ENCODE data around the gene CACNA2D3.

DNA sequence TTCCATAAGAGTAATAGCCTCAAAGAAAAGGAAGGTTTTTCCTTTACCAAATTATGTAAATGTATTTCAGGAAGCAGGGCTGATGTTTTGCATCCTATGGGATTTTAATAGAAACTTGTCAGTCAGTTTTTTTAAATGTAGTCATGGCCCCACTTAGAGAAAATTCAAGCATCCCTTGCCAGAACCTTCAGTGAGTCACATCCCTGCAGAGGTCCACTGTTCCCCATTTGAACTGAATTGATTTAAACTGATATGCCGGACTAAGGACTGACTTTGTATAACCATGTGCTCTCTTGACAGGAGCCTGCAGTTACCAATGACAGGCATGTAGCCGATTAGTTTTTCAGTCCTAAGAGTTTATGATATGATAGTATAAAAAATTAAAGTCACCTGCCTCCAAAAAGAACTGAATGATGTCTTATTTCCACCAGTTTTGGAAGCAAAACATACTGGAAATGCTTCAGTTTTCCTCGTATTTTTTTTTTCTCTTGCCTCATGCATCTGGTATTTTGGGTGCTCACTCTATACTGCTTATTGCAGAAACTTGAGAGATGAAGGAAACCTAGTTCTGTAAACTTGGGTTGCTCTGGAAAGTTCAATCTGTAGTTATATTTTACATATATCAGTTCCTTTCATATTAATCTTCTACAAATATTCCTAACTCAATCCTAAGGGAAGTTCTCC is 774.8 kb downstream of the CACNA2D3 start:
- TF ChIP-seq POLR2A (IDR thresholded peaks at IDR 0.05), result no peak
- TF ChIP-seq, protein P1, sequence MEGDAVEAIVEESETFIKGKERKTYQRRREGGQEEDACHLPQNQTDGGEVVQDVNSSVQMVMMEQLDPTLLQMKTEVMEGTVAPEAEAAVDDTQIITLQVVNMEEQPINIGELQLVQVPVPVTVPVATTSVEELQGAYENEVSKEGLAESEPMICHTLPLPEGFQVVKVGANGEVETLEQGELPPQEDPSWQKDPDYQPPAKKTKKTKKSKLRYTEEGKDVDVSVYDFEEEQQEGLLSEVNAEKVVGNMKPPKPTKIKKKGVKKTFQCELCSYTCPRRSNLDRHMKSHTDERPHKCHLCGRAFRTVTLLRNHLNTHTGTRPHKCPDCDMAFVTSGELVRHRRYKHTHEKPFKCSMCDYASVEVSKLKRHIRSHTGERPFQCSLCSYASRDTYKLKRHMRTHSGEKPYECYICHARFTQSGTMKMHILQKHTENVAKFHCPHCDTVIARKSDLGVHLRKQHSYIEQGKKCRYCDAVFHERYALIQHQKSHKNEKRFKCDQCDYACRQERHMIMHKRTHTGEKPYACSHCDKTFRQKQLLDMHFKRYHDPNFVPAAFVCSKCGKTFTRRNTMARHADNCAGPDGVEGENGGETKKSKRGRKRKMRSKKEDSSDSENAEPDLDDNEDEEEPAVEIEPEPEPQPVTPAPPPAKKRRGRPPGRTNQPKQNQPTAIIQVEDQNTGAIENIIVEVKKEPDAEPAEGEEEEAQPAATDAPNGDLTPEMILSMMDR (IDR thresholded peaks at IDR 0.05), result no peak

Measured in uterus (tissue), 2 donors.